ENCODE results near the gene PDE1A.

DNA sequence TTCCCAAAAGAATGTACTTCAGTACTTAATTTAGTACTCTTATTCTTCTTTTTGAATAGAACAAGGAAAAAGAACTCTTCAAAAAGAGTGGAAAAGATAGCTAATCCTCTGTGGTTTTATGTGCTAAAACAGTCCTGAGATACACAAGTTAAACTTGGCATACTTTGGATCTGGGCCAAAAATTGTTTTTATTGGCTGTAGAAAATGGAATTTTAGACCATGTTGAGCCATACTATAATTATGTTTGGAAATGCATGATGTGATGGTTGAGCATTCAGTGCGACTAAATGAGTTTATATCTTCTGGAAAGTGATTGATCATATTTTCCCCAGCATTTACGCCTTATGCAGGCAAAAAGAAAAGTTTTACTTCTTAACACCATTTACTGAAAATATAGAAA lies 18.0 kb upstream of the PDE1A start:
- TF ChIP-seq SIN3A (IDR thresholded peaks at IDR 0.05; ENCODE audit: borderline replicate concordance, insufficient read depth, low read length) (no peak), POLR2AphosphoS5 (IDR thresholded peaks at IDR 0.05; ENCODE audit: low read depth, low read length) (no peak), REST (IDR thresholded peaks at IDR 0.05; ENCODE audit: insufficient read depth in 1 of 2, low read depth in 2 of 2, low read length in 2 of 2) (no peak), TAF1 (IDR thresholded peaks at IDR 0.05; ENCODE audit: borderline replicate concordance, insufficient read depth, low read length) (no peak)
